ENCODE measurements around the gene TERF2IP.
A peak's percentile ranks its signal among the peaks of the same experiment; 100 is the strongest.

The TERF2IP gene

DNA sequence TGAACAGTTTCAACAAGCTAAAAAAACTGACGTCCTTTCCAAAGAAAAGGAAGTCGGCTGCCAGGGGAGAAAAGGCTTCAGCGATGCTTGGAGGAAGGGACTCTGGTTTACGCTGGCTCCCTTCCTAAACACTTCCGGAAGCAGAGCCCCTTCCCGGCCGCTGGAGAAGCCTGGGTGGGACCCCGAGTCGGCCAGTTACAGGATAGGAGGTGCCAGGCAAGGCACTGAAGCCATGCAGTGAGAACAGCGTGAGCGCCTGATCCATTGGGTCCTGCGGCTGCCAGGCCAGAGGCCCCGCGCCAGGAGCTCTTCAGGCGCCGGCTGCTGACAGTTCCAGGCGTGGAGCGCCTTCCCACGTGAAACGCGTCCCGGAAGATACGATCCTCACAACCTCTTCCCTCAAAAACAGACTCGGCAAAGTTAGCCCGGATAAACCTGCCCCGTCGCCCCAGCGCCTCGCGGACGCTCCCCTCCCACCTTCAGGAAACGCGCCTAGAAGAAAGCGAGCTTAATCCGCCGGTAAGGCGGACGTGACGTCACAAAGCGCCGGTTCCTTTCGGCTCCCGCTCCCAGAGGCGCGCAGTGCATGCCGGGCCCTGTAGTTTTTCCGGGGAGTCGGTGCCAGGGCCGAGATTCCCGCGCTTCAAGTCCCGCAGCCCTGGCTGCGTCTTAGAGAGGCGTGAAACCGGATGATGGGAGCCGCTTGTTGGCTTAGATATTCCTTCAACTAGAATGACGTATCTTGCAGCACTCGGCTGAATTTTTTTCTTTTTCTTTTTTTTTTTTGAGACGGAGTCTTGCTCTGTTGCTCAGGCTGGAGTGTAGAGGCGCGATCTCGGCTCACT is 24.6 kb upstream of the TERF2IP start, which contains the start of gene ADAT1:
Gene ADAT1, minus strand, starts transcription at position 521 of the 845 bp plus-strand sequence. CDS start 2,482 bp downstream, outside the sequence.
- peak; percentile 98 for DNase-seq
- Histone ChIP-seq H3K4me3 (ENCODE audit: low read depth, low read length) (peak within 1 kb of the TSS; percentile 89), H3K27ac (peak within 1 kb of the TSS; percentile 72), H3K27me3 (replicated peaks) (no peaks in the 10 kb centered on the region), H3K36me3 (replicated peaks) (peaks cover 29% of the 10 kb centered on the region)
- in situ Hi-C loops (cut with HindIII; ENCODE audit: low pct_ligation_motif_present, low sequenced_read_pairs), result no loop called here
- TF ChIP-seq, protein P1, sequence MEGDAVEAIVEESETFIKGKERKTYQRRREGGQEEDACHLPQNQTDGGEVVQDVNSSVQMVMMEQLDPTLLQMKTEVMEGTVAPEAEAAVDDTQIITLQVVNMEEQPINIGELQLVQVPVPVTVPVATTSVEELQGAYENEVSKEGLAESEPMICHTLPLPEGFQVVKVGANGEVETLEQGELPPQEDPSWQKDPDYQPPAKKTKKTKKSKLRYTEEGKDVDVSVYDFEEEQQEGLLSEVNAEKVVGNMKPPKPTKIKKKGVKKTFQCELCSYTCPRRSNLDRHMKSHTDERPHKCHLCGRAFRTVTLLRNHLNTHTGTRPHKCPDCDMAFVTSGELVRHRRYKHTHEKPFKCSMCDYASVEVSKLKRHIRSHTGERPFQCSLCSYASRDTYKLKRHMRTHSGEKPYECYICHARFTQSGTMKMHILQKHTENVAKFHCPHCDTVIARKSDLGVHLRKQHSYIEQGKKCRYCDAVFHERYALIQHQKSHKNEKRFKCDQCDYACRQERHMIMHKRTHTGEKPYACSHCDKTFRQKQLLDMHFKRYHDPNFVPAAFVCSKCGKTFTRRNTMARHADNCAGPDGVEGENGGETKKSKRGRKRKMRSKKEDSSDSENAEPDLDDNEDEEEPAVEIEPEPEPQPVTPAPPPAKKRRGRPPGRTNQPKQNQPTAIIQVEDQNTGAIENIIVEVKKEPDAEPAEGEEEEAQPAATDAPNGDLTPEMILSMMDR (IDR thresholded peaks at IDR 0.05; ENCODE audit: low read depth, low read length, missing control alignments), result no peak

DNA sequence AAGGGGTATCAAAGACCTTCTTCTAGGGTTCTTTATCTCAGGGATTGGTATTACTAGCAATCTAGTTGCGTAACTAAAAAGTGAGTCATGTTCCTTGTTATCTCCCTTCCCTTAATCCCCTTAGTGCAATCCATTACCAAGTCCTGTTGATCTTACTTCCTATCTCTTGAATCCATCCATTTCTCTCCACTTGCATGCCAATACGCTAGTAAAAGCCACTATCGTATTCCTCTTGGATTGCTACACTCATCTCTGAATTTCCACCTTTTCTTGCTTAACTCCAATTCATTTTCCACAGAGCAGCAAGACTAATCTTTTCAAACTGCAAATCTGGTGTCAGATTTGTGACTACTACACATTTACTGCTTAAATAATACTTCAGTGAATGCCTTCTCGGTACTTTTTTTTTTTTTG is 22.6 kb upstream of the TERF2IP start:
- TF ChIP-seq, protein P1 (IDR thresholded peaks at IDR 0.05; ENCODE audit: low read depth, low read length, missing control alignments), result no peak
- in situ Hi-C loops (cut with HindIII; ENCODE audit: low pct_ligation_motif_present, low sequenced_read_pairs), result no loop called here
- H3K36me3 ChIP-seq (replicated peaks), result peaks cover 41% of the 10 kb centered on the region
- H3K4me3 ChIP-seq (ENCODE audit: low read depth, low read length), result no peak overlapping the region
- no peaks in the 10 kb centered on the region for H3K27me3 ChIP-seq (replicated peaks)
- H3K27ac ChIP-seq, result no peak overlapping the region
- DNase-seq, result no peak

GRCh38 chr16:75626806-75627205 is 20.8 kb upstream of the TERF2IP start:
- no peak overlapping the region for H3K4me3 ChIP-seq (ENCODE audit: low read depth, low read length)
- TF ChIP-seq, protein P1 (IDR thresholded peaks at IDR 0.05; ENCODE audit: low read depth, low read length, missing control alignments), result no peak
- no peaks in the 10 kb centered on the region for H3K27me3 ChIP-seq (replicated peaks)
- peaks cover 52% of the 10 kb centered on the region for H3K36me3 ChIP-seq (replicated peaks)
- in situ Hi-C loops (cut with HindIII; ENCODE audit: low pct_ligation_motif_present, low sequenced_read_pairs), result no loop called here
- no peak for DNase-seq
- H3K27ac ChIP-seq, result no peak overlapping the region

GRCh38 chr16:75627851-75628250 is 19.7 kb upstream of the TERF2IP start:
- in situ Hi-C loops (cut with HindIII; ENCODE audit: low pct_ligation_motif_present, low sequenced_read_pairs), result no loop called here
- no peaks in the 10 kb centered on the region for H3K27me3 ChIP-seq (replicated peaks)
- DNase-seq, result peak; percentile 38
- no peak overlapping the region for H3K4me3 ChIP-seq (ENCODE audit: low read depth, low read length)
- H3K36me3 ChIP-seq (replicated peaks), result peaks cover 62% of the 10 kb centered on the region
- TF ChIP-seq, protein P1 (IDR thresholded peaks at IDR 0.05; ENCODE audit: low read depth, low read length, missing control alignments), result no peak
- no peak overlapping the region for H3K27ac ChIP-seq

GRCh38 chr16:75628351-75628750 is 19.2 kb upstream of the TERF2IP start:
- no peak for DNase-seq
- no peak overlapping the region for H3K4me3 ChIP-seq (ENCODE audit: low read depth, low read length)
- no peak overlapping the region for H3K27ac ChIP-seq
- H3K36me3 ChIP-seq (replicated peaks), result peaks cover 67% of the 10 kb centered on the region
- TF ChIP-seq, protein P1 (IDR thresholded peaks at IDR 0.05; ENCODE audit: low read depth, low read length, missing control alignments), result no peak
- in situ Hi-C loops (cut with HindIII; ENCODE audit: low pct_ligation_motif_present, low sequenced_read_pairs), result no loop called here
- H3K27me3 ChIP-seq (replicated peaks), result no peaks in the 10 kb centered on the region
